ENCODE results near the gene JOSD1. TPM values are rescaled to one million over a fixed set of nuclear protein-coding genes. Genes with fewer than 3 reads are reported as not detected.
A peak's percentile ranks its signal among the peaks of the same experiment; 100 is the strongest.

JOSD1 gene
- total and polyA plus RNA-seq, 10 of the 15 experiments (the other 5 are each of a cell fraction or from before 2014, with no cell fraction given): 6.2 to 54.6 (median 40.5) TPM

GRCh38 chr22:38657045-38657909 is 43.5 kb downstream of the JOSD1 start (continued):
- TF ChIP-seq JUND (IDR thresholded peaks at IDR 0.05; ENCODE audit: low read depth, low read length): no peak
- no peak for TF ChIP-seq SMC3 (IDR thresholded peaks at IDR 0.05; ENCODE audit: borderline replicate concordance, low read length)
- no peak for TF ChIP-seq POLR2AphosphoS5 (IDR thresholded peaks at IDR 0.05; ENCODE audit: low read length)
- no peak for TF ChIP-seq PKNOX1 (IDR thresholded peaks at IDR 0.05)
- no peak for TF ChIP-seq CTCF (IDR thresholded peaks at IDR 0.05 in 2 of 3, conservative IDR thresholded peaks at IDR 0.05 in 1 of 3; ENCODE audit: control insufficient read depth in 2 of 3, extremely low read depth in 1 of 3, insufficient read depth in 1 of 3, low read depth in 3 of 3, low read length in 3 of 3)
- no peak for TF ChIP-seq ZZZ3 (IDR thresholded peaks at IDR 0.05; ENCODE audit: control insufficient read depth, insufficient read length, low read depth)
- TF ChIP-seq ZNF217 (IDR thresholded peaks at IDR 0.05): no peak
- TF ChIP-seq CBFB (IDR thresholded peaks at IDR 0.05; ENCODE audit: low read depth): no peak
- TF ChIP-seq MXI1 (IDR thresholded peaks at IDR 0.05; ENCODE audit: low read depth, low read length): no peak; the same call in 1 of the 2 replicates
- no peak for TF ChIP-seq CHD4 (IDR thresholded peaks at IDR 0.05)
- no peak for TF ChIP-seq GATAD2B (conservative IDR thresholded peaks at IDR 0.05; ENCODE audit: low read depth)
- TF ChIP-seq NFIC (IDR thresholded peaks at IDR 0.05; ENCODE audit: low read depth, low read length): 0 out of 2 replicates have a peak, but pooled peaks have one; percentile 39
- TF ChIP-seq EP300 (IDR thresholded peaks at IDR 0.05; ENCODE audit: borderline replicate concordance in 1 of 2, control insufficient read depth in 1 of 2, low read depth in 2 of 2, low read length in 2 of 2): no peak
- 0 out of 2 replicates have a peak, but pooled peaks have one; percentile 9 for TF ChIP-seq GABPA (IDR thresholded peaks at IDR 0.05; ENCODE audit: low read depth)
- TF ChIP-seq HDAC6 (IDR thresholded peaks at IDR 0.05; ENCODE audit: unreplicated experiment): no peak
- peak; percentile 18; the same call in 1 of the 2 replicates for TF ChIP-seq TCF12 (IDR thresholded peaks at IDR 0.05; ENCODE audit: low read depth, low read length)
- no peak for TF ChIP-seq SMAD1 (IDR thresholded peaks at IDR 0.05; ENCODE audit: low read depth, partially characterized antibody)
- TF ChIP-seq WRNIP1 (IDR thresholded peaks at IDR 0.05; ENCODE audit: borderline replicate concordance, low read depth, low read length): no peak
- TF ChIP-seq MAX (IDR thresholded peaks at IDR 0.05; ENCODE audit: low read depth, low read length): peak; percentile 55; the same call in 1 of the 2 replicates
- TF ChIP-seq KLF5 (IDR thresholded peaks at IDR 0.05; ENCODE audit: partially characterized antibody): no peak
- no peak for TF ChIP-seq JUNB (IDR thresholded peaks at IDR 0.05)
- 0 out of 2 replicates have a peak, but pooled peaks have one; percentile 8 for TF ChIP-seq IRF4 (IDR thresholded peaks at IDR 0.05; ENCODE audit: low read depth, low read length)
- 0 out of 2 replicates have a peak, but pooled peaks have one; percentile 8 for TF ChIP-seq LARP7 (IDR thresholded peaks at IDR 0.05)
- no peak for TF ChIP-seq TBL1XR1 (IDR thresholded peaks at IDR 0.05; ENCODE audit: low read depth, low read length)
- TF ChIP-seq BRCA1 (IDR thresholded peaks at IDR 0.05; ENCODE audit: low read depth, low read length): no peak
- no peak for TF ChIP-seq USF1 (IDR thresholded peaks at IDR 0.05; ENCODE audit: borderline replicate concordance, extremely low read length, insufficient read depth, low read depth, low read length)
- TF ChIP-seq EZH2 (IDR thresholded peaks at IDR 0.05; ENCODE audit: borderline replicate concordance, control insufficient read depth, low read depth, low read length): no peak
